IMR-90 (cell line): Measurements from ENCODE around the gene ZNF430. TPM values are rescaled to one million over a fixed set of nuclear protein-coding genes. Genes with fewer than 3 reads are reported as not detected.

Experiments
- ATAC-seq: fragments of 200-7000 bp; cut with Tn5 transposase; 2 replicates; pipeline ENCODE4 v1.9.1; 2020; ENCODE audit warnings: low read depth, mild to moderate bottlenecking, moderate library complexity
- Bru-seq: library from RNA; stranded (reverse); fragments of 400-500 nt; gene quantifications from one replicate; lab custom pipeline; 2021; lab: Mats Ljungman, UMichigan
- BruChase-seq, 2 experiments: library from RNA; stranded (reverse); fragments of 400-500 nt; gene quantifications; one replicate each; lab custom pipeline; 2021; lab: Mats Ljungman, UMichigan
- BruUV-seq: library from RNA; stranded (reverse); fragments of 400-500 nt; replicated peaks from 2 replicates; lab custom pipeline; 2021; lab: Mats Ljungman, UMichigan
- CTCF ChIA-PET: fragments of 300-600 bp; formaldehyde crosslinking; extraction: SDS; loops from one replicate; lab custom pipeline; 2021; ENCODE audit warnings: antibody characterized with exemption; lab: Yijun Ruan, JAX
- POLR2A ChIA-PET: fragments of 300-600 bp; sonication (Branson Sonifier 250); formaldehyde crosslinking; loops from one replicate; lab custom pipeline; 2022; ENCODE audit warnings: antibody characterized with exemption; ENCODE audit not compliant: unreplicated experiment; lab: Charles Lee
- DNase-seq: peaks from one replicate; pipeline ENCODE4 v3.0.0; 2013
- H2AFZ ChIP-seq: replicated peaks from 2 replicates; pipeline ENCODE3; 2013; ENCODE audit warnings: low read length, mild to moderate bottlenecking; ENCODE audit not compliant: poor library complexity
- H2AK5ac ChIP-seq: 2 replicates; pipeline ENCODE4 v1.6.1; 2013; ENCODE audit warnings: low read depth, low read length, inconsistent platforms
- H2AK9ac ChIP-seq: replicated peaks from 2 replicates; pipeline ENCODE3; 2013; ENCODE audit warnings: mild to moderate bottlenecking, low read depth, low read length, moderate library complexity; ENCODE audit not compliant: poor library complexity
- H2BK120ac ChIP-seq: 2 replicates; pipeline ENCODE4 v1.6.1; 2013; ENCODE audit warnings: low read depth, low read length, inconsistent platforms
- H2BK15ac ChIP-seq: 3 replicates; pipeline ENCODE4 v1.6.1; 2013; ENCODE audit warnings: low read depth, low read length, inconsistent platforms
- H2BK20ac ChIP-seq: 2 replicates; pipeline ENCODE4 v1.6.1; 2013; ENCODE audit warnings: low read depth, mild to moderate bottlenecking, inconsistent platforms, low read length, moderate library complexity
- H2BK5ac ChIP-seq: 2 replicates; pipeline ENCODE4 v1.6.1; 2013; ENCODE audit warnings: mild to moderate bottlenecking, low read depth, low read length, inconsistent platforms; ENCODE audit not compliant: poor library complexity, severe bottlenecking
- H3K14ac ChIP-seq: replicated peaks from 2 replicates; pipeline ENCODE4 v1.6.1; 2013; ENCODE audit warnings: low read depth, low read length, inconsistent platforms
- H3K18ac ChIP-seq: 2 replicates; pipeline ENCODE4 v1.6.1; 2013; ENCODE audit warnings: low read depth, low read length, control low read depth
- H3K23ac ChIP-seq: 2 replicates; pipeline ENCODE4 v1.6.1; 2013; ENCODE audit warnings: low read depth, low read length, inconsistent platforms
- H3K27ac ChIP-seq: 2 replicates; pipeline ENCODE4 v1.5.1; 2013; ENCODE audit warnings: mild to moderate bottlenecking, control low read depth, low read length; ENCODE audit not compliant: insufficient read depth
- H3K27me3 ChIP-seq: 2 replicates; pipeline ENCODE4 v1.6.1; 2013; ENCODE audit warnings: low read length; ENCODE audit not compliant: control insufficient read depth, insufficient read depth
- H3K36me3 ChIP-seq: 2 replicates; pipeline ENCODE4 v1.6.1; 2013; ENCODE audit warnings: low read length, mixed read lengths; ENCODE audit not compliant: control insufficient read depth, insufficient read depth
- H3K4ac ChIP-seq: 2 replicates; pipeline ENCODE4 v1.6.1; 2013; ENCODE audit warnings: low read depth, low read length, inconsistent platforms
- H3K4me1 ChIP-seq: 2 replicates; pipeline ENCODE4 v1.6.1; 2013; ENCODE audit warnings: low read length, mixed read lengths; ENCODE audit not compliant: control insufficient read depth, insufficient read depth
- H3K4me2 ChIP-seq: 2 replicates; pipeline ENCODE4 v1.6.1; 2013; ENCODE audit warnings: low read depth, mild to moderate bottlenecking, control low read depth, low read length, moderate library complexity
- H3K4me3 ChIP-seq: 2 replicates; pipeline ENCODE4 v1.5.1; 2013; ENCODE audit warnings: low read depth, mild to moderate bottlenecking, control low read depth, low read length, moderate library complexity; ENCODE audit not compliant: insufficient read depth
- H3K56ac ChIP-seq: 2 replicates; pipeline ENCODE4 v1.6.1; 2013; ENCODE audit warnings: low read length, inconsistent platforms; ENCODE audit not compliant: insufficient read depth; ENCODE audit errors: extremely low read depth
- H3K79me1 ChIP-seq, 2 experiments: 2 replicates each; pipeline ENCODE4 v1.6.1; 2013; ENCODE audit warnings: low read length in 2 of 2, inconsistent platforms in 1 of 2, low read depth in 1 of 2
- H3K9ac ChIP-seq: 2 replicates; pipeline ENCODE4 v1.6.1; 2013; ENCODE audit warnings: low read depth, low read length, control low read depth
- H3K9me1 ChIP-seq: 2 replicates; pipeline ENCODE4 v1.6.1; 2013; ENCODE audit warnings: low read length, inconsistent platforms; ENCODE audit not compliant: insufficient read depth
- H3K9me3 ChIP-seq: 2 replicates; pipeline ENCODE4 v1.6.1; 2013; ENCODE audit warnings: low read length; ENCODE audit not compliant: control insufficient read depth, insufficient read depth
- H4K20me1 ChIP-seq: 2 replicates; pipeline ENCODE4 v1.6.1; 2013; ENCODE audit warnings: low read length, inconsistent platforms; ENCODE audit not compliant: insufficient read depth
- H4K5ac ChIP-seq: 2 replicates; pipeline ENCODE4 v1.6.1; 2013; ENCODE audit warnings: mild to moderate bottlenecking, low read depth, low read length, control low read depth
- H4K8ac ChIP-seq, 2 experiments: 2 replicates each; pipeline ENCODE4 v1.6.1; 2013; ENCODE audit warnings: low read depth in 2 of 2, low read length in 2 of 2, control low read depth in 1 of 2, inconsistent platforms in 1 of 2
- H4K91ac ChIP-seq: 2 replicates; pipeline ENCODE4 v1.6.1; 2013; ENCODE audit warnings: low read depth, low read length, inconsistent platforms; ENCODE audit not compliant: insufficient read depth
- CEBPB ChIP-seq: IDR thresholded peaks from 2 replicates; pipeline ENCODE4 v1.6.1; 2012; ENCODE audit warnings: low read depth, low read length, improper control_type of control experiment
- CHD1 ChIP-seq: IDR thresholded peaks from 2 replicates; pipeline ENCODE4 v1.6.1; 2012; ENCODE audit warnings: low read depth, low read length, improper control_type of control experiment
- FOS ChIP-seq: fragments of 150-350 bp; IDR thresholded peaks from 2 replicates; pipeline ENCODE4 v1.6.1; 2016; ENCODE audit warnings: low read depth, low read length
- MAFK ChIP-seq: IDR thresholded peaks from 2 replicates; pipeline ENCODE4 v1.6.1; 2012; ENCODE audit warnings: low read depth, low read length, improper control_type of control experiment
- MAZ ChIP-seq: IDR thresholded peaks from 2 replicates; pipeline ENCODE4 v1.6.1; 2012; ENCODE audit warnings: low read depth, mild to moderate bottlenecking, low read length, improper control_type of control experiment, moderate library complexity, borderline replicate concordance
- MXI1 ChIP-seq: IDR thresholded peaks from 2 replicates; pipeline ENCODE4 v1.6.1; 2012; ENCODE audit warnings: low read depth, mild to moderate bottlenecking, low read length, moderate library complexity, borderline replicate concordance
- NFE2L2 ChIP-seq: fragments of 150-350 bp; IDR thresholded peaks from 2 replicates; pipeline ENCODE4 v1.6.1; 2016; ENCODE audit warnings: low read depth, mild to moderate bottlenecking, low read length
- POLR2A ChIP-seq: IDR thresholded peaks from 2 replicates; pipeline ENCODE4 v1.6.1; 2012; ENCODE audit warnings: mild to moderate bottlenecking, low read depth, low read length
- RAD21 ChIP-seq: IDR thresholded peaks from 2 replicates; pipeline ENCODE4 v1.6.1; 2012; ENCODE audit warnings: low read length, improper control_type of control experiment
- RFX5 ChIP-seq: IDR thresholded peaks from 2 replicates; pipeline ENCODE4 v1.8.0; 2012; ENCODE audit warnings: low read depth, mild to moderate bottlenecking, low read length, moderate library complexity
- SMC3 ChIP-seq: fragments of 150-350 bp; IDR thresholded peaks from 2 replicates; pipeline ENCODE4 v1.6.1; 2016; ENCODE audit warnings: low read depth, mild to moderate bottlenecking, antibody characterized with exemption, low read length, moderate library complexity
- WGBS, 2 experiments: methylation state at CpG; one replicate each; pipeline versions ENCODE4 v1.1.5 to v1.1.7; 2013; ENCODE audit warnings: missing lambda C conversion rate in 2 of 2; ENCODE audit not compliant: insufficient read length in 1 of 2; ENCODE audit errors: extremely low coverage in 2 of 2; 5-methylcytosine and 5-hydroxymethylcytosine counted together
- dilution Hi-C: fragments of 300-500 bp; cut with HindIII; formaldehyde crosslinking; loops from one replicate; pipeline ENCODE4 v1.14.3; 2018; ENCODE audit warnings: low sequenced_read_pairs; ENCODE audit not compliant: unreplicated experiment
- in situ Hi-C: fragments of 300-500 bp; cut with MboI; formaldehyde crosslinking; loops from 3 replicates; pipeline ENCODE4 v1.14.3; 2019; ENCODE audit warnings: low sequenced_read_pairs, inconsistent platforms, mixed read lengths
- intact Hi-C: fragments of 100-400 bp; cut with micrococcal nuclease; formaldehyde crosslinking; loops from 2 replicates; pipeline ENCODE4 v1.10.0; 2022
- long read RNA-seq: library from polyadenylated mRNA; unstranded; transcript quantifications from one replicate; pipeline ENCODE4 v2.0.0, GENCODE V29; 2021; ENCODE audit not compliant: unreplicated experiment
- polyA plus RNA-seq, 3 experiments: library from polyadenylated mRNA; depleted of rRNA; stranded (reverse); fragments of >200 nt; gene quantifications; 2 replicates each; pipeline ENCODE4 v1.2.3, GENCODE V29; 2012; ENCODE audit warnings: low replicate concordance in 1 of 3
- total RNA-seq: library from RNA; depleted of rRNA; stranded (reverse); fragments of >200 nt; gene quantifications from 2 replicates; pipeline ENCODE4 v1.2.3, GENCODE V29; 2012; rRNA removed
- TF ChIP-seq, protein P1 (sequence below): conservative IDR thresholded peaks from 2 replicates; pipeline ENCODE4 v1.5.1; 2012; ENCODE audit warnings: mild to moderate bottlenecking, low read depth, low read length, improper control_type of control experiment

ZNF430 gene
- 7.2 and 8.4 TPM in 2 replicates for total RNA-seq
- 3.0 and 5.4 TPM in 2 replicates for polyA plus RNA-seq (2012; rRNA removed)
- 1.8 and 4.1 TPM in 2 replicates for polyA plus RNA-seq (2012; cell fraction: cytosol; rRNA removed)
- 3.0 and 5.9 TPM in 2 replicates for polyA plus RNA-seq (2012; cell fraction: nucleus; rRNA removed; ENCODE audit: low replicate concordance)
- Bru-seq, nascent RNA: percentile 80 among the genes with signal in this experiment
- percentile 80 among the genes with signal in this experiment for BruChase-seq, experiment 1, labeled RNA remaining after a 6-hour chase
- percentile 78 among the genes with signal in this experiment for BruChase-seq, experiment 2, labeled RNA remaining after a 2-hour chase
- long read RNA-seq, partial matches to known transcripts: 0 of 10 reads
- long read RNA-seq, other reads (novel, unspliced or antisense): 6 of 10 reads

- Histone ChIP-seq H2BK120ac (no peak within 1 kb of the TSS; the same call in 1 of the 2 replicates), H3K27ac (peak within 1 kb of the TSS; percentile 81), H3K4me2 (peak within 1 kb of the TSS; percentile 77), H3K23ac (peak within 1 kb of the TSS; percentile 78), H2BK20ac (no peak within 1 kb of the TSS), H3K4me1 (0 out of 2 replicates have a peak, but pooled peaks cover 3% of the 10 kb centered on the region), H2AK5ac (no peak within 1 kb of the TSS), H2AFZ (peak within 1 kb of the TSS; percentile 98), H3K9ac (peak within 1 kb of the TSS; percentile 81), H3K79me1 (peaks cover 13 to 20% of the 10 kb centered on the region in 2 experiments; a peak in 3 of 4 replicates), H4K20me1 (no peaks in the 10 kb centered on the region), H2BK15ac (no peak within 1 kb of the TSS), H3K4ac (peak within 1 kb of the TSS; percentile 79), H3K56ac (peak within 1 kb of the TSS; percentile 64), H3K36me3 (peaks cover 6% of the 10 kb centered on the region), H3K9me1 (no peaks in the 10 kb centered on the region), H3K14ac (peak within 1 kb of the TSS; percentile 82), H3K9me3 (no peaks in the 10 kb centered on the region), H4K8ac (peak within 1 kb of the TSS; percentile 87 to 94), H2BK5ac (peak within 1 kb of the TSS; percentile 77), H3K27me3 (no peaks in the 10 kb centered on the region), H2AK9ac (peak within 1 kb of the TSS; percentile 62), H4K91ac (peak within 1 kb of the TSS; percentile 93), H3K4me3 (peak within 1 kb of the TSS; percentile 82), H4K5ac (peak within 1 kb of the TSS; percentile 75), H3K18ac (peak within 1 kb of the TSS; percentile 43; the same call in 1 of the 2 replicates)
- no CpG with 5 or more reads among the region's 44 CpGs for WGBS, 2 experiments
- ChIA-PET CTCF (no interaction called here), POLR2A (interaction anchor here (0.5 to 1.1 kb wide), 2 partner anchors 11 to 49 kb away, joined by 3 read pairs; no protein-coding TSS in a partner anchor)
- intact Hi-C loops (loop anchor here (5.0 to 10.0 kb wide), 2 partner anchors 98 to 124 kb away; partner anchors contain the start of genes ZNF431 and ZNF85), in situ Hi-C loops (no loop called here), dilution Hi-C loops (no loop called here)
- peak; percentile 90 for DNase-seq
- ATAC-seq: peak; percentile 97
- no peak for TF ChIP-seq RFX5
- TF ChIP-seq NFE2L2: no peak
- peak; percentile 15; the same call in 1 of the 2 replicates for TF ChIP-seq FOS
- TF ChIP-seq CEBPB: no peak
- no peak for TF ChIP-seq RAD21
- no peak for TF ChIP-seq CHD1
- TF ChIP-seq, protein P1, sequence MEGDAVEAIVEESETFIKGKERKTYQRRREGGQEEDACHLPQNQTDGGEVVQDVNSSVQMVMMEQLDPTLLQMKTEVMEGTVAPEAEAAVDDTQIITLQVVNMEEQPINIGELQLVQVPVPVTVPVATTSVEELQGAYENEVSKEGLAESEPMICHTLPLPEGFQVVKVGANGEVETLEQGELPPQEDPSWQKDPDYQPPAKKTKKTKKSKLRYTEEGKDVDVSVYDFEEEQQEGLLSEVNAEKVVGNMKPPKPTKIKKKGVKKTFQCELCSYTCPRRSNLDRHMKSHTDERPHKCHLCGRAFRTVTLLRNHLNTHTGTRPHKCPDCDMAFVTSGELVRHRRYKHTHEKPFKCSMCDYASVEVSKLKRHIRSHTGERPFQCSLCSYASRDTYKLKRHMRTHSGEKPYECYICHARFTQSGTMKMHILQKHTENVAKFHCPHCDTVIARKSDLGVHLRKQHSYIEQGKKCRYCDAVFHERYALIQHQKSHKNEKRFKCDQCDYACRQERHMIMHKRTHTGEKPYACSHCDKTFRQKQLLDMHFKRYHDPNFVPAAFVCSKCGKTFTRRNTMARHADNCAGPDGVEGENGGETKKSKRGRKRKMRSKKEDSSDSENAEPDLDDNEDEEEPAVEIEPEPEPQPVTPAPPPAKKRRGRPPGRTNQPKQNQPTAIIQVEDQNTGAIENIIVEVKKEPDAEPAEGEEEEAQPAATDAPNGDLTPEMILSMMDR: no peak
- TF ChIP-seq MXI1: 0 out of 2 replicates have a peak, but pooled peaks have one; percentile 49
- TF ChIP-seq MAFK: no peak
- no peak for TF ChIP-seq SMC3
- peak; percentile 22; the same call in 1 of the 2 replicates for TF ChIP-seq MAZ
- TF ChIP-seq POLR2A: peak; percentile 71; the same call in 1 of the 2 replicates
- BruUV-seq: TSS peak; percentile 54
These were observed at the start of gene ZNF430 for GRCh38 chr19:21020298-21021227. ZNF430 (plus strand) TSS chr19:21020657; CDS start chr19:21020801, 144 bp downstream.
